ENCODE data around the gene RIMS4.

Gene RIMS4

DNA sequence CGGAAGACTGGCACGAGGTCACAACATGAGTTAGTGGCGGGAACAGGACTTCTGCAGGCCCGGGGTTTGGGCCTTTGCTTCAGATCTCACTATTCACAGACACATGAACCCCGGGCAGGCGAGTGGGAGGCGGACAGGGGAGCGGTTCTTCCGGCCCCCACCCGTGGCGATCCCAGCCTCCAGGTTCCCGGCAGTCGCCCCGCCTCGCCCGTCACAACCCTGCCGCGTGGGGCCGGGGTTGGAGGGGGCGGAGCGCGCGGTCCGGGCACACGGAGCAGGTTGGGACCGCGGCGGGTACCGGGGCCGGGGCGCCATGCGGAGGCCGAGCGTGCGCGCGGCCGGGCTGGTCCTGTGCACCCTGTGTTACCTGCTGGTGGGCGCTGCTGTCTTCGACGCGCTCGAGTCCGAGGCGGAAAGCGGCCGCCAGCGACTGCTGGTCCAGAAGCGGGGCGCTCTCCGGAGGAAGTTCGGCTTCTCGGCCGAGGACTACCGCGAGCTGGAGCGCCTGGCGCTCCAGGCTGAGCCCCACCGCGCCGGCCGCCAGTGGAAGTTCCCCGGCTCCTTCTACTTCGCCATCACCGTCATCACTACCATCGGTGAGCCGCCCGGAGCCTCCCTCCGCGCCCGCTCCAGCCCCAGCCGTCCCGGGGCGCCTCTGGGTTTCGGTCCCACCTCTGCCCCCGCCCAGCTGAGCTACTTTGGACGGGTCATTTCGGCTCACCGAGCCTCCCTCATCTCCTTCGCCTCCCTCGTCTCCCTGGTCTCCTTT, 64.6 kb downstream of the RIMS4 start, which contains the start of gene KCNK15:
Gene KCNK15, plus strand, starts transcription at position 268 of the 769 bp plus-strand sequence. Its CDS starts 46 bp downstream, at position 314.
- H3K27me3 ChIP-seq (ENCODE audit: insufficient read depth, low read length), result peaks cover 59% of the 10 kb centered on the region
- H3K36me3 ChIP-seq (ENCODE audit: insufficient read depth, low read length), result no peaks in the 10 kb centered on the region
- peaks cover 5% of the 10 kb centered on the region for H3K4me1 ChIP-seq (ENCODE audit: insufficient read depth, low read length)
- no peaks in the 10 kb centered on the region for H3K9me3 ChIP-seq (ENCODE audit: low read length)
- H3K4me3 ChIP-seq (ENCODE audit: low read length), result peak within 1 kb of the TSS; percentile 17
- no peak within 1 kb of the TSS for H2AFZ ChIP-seq (ENCODE audit: low read depth, low read length)

DNA sequence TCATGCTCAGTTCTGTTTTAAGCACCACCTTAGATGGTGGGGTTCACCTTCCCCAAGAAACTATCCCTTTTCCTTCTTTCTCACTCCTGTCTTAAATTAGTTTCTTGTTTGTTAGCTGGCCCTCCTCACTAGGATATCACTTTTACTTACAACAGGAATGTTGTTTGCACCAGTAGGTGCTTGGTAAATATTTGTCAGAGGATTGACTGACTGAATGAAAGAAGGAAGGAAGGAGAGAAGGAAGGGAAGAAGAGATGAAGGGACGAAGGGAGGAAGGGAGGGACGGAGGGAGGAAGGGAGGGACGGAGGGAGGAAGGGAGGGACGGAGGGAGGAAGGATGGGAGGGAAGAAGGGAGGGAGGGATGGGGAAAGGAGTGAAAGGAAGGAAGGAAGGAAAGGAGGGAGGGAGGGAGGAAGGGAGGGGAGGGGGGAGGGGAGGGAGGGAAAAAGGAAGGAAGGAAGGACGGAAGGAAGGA, 65.2 kb downstream of the RIMS4 start:
- H3K27me3 ChIP-seq (ENCODE audit: insufficient read depth, low read length), result peaks cover 63% of the 10 kb centered on the region

DNA sequence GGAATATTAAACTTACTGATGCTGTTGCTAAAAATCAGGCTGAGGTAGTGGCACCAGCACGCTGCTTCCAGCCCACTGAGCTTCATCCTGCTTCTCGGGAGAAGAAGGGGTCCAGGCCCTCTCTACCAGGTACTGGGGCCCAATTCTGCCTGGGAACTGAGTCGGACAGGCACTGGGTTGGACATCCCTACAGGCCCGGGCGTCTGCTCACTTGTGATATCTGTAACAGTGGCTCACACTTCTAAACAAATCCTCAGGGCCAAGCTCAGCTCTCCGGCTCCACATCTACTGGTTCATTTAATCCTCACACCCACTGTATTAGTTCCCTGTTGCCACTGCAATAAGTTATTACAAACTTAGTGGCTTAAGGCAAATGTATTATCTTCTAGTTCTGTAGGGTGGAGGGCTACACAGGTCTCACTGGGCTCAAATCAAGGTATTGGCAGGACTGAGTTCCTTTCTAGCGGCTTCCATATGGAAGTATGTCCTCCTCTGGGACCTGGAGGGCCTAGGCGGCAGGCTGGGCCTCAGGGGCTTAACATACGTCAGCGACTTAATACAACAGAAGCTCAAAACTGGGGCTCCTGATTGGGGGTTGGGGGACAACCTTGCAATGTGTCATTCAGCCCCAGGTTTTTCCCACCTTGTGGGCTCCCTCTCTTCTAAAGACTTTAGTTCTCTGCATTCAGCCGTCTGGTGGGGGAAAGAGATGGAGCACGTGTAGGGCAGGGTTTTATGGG, 66.3 kb downstream of the RIMS4 start:
- peaks cover 5% of the 10 kb centered on the region for H3K4me1 ChIP-seq (ENCODE audit: insufficient read depth, low read length)
- no peak overlapping the region for H3K4me3 ChIP-seq (ENCODE audit: low read length)
- H3K27me3 ChIP-seq (ENCODE audit: insufficient read depth, low read length), result peaks cover 66% of the 10 kb centered on the region
- no peak overlapping the region for H2AFZ ChIP-seq (ENCODE audit: low read depth, low read length)
- no peaks in the 10 kb centered on the region for H3K9me3 ChIP-seq (ENCODE audit: low read length)
- no peaks in the 10 kb centered on the region for H3K36me3 ChIP-seq (ENCODE audit: insufficient read depth, low read length)

More for the DNA sequence above, 65.2 kb downstream of the RIMS4 start:
- Histone ChIP-seq H3K9me3 (ENCODE audit: low read length) (no peaks in the 10 kb centered on the region), H3K4me3 (ENCODE audit: low read length) (no peak overlapping the region), H3K36me3 (ENCODE audit: insufficient read depth, low read length) (no peaks in the 10 kb centered on the region), H2AFZ (ENCODE audit: low read depth, low read length) (no peak overlapping the region), H3K4me1 (ENCODE audit: insufficient read depth, low read length) (peaks cover 5% of the 10 kb centered on the region)

DNA sequence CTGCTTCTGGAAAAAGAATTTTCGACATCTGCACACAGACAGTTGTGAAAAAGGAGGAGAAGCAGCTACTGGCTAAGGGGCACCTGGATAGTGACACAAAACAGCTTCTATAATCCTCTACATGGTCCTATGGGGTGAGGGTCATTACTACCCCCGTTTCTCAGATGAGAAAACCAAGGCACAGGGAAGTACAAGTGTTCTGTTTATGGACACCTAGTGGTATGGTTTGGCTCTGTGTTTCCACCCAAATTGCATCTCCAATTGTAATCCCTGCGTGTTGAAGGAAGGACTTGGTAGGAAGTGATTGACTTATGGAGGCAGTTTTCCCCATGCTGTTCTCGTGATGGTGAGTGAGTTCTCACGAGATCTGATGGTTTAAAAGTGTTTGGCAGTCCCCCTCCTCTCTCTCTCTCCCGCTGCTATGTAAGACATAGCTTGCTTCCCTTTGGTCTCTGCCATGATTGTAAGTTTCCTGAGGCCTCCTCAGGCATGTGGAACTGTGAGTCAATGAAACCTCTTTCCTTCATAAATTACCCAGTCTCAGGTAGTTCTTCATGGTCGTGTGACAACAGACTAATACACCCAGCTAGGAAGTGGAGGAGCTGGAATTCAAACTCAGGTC, 67.2 kb downstream of the RIMS4 start:
- Histone ChIP-seq H3K9me3 (ENCODE audit: low read length) (no peaks in the 10 kb centered on the region), H3K27me3 (ENCODE audit: insufficient read depth, low read length) (peaks cover 66% of the 10 kb centered on the region), H2AFZ (ENCODE audit: low read depth, low read length) (no peak overlapping the region), H3K4me1 (ENCODE audit: insufficient read depth, low read length) (peaks cover 5% of the 10 kb centered on the region), H3K36me3 (ENCODE audit: insufficient read depth, low read length) (no peaks in the 10 kb centered on the region), H3K4me3 (ENCODE audit: low read length) (no peak overlapping the region)

DNA sequence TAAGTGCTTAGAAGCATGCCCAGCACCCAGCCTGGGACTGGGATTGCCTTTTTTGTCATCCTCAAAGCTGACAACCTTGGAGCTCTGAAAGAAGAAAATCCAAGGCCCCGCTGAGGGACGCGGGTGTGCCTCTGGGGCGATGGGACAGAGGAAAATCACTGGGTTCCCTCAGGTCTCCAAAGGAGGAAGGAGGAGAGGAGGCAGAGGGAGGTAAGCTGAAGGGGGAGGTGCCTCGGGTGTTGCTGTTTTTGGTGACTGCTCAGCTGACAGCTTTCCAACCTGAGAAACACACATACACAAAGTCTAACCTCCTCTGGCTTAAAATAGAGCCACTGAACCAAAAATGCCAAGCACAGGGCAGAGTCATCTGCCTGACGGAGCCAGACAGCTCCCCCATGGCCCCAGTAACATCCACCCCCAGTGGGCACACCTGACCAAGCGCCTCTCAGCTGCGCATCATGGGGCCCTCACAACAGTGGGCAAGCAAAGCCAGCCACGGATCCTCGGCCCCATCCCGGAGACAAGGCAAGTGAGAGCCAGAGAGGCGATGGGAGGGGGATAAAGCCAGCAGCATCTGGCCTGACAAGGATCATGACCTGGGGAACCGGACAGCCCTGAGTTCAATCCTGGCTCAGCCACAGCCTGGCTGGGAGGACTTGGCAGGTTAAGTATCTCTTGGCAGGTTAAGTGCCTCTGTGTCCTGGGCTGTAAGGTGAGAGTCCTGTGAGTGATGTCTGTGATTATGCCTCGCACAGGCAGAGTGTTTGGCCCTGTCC, 67.9 kb downstream of the RIMS4 start:
- peaks cover 5% of the 10 kb centered on the region for H3K4me1 ChIP-seq (ENCODE audit: insufficient read depth, low read length)
- peaks cover 1% of the 10 kb centered on the region for H3K9me3 ChIP-seq (ENCODE audit: low read length)
- peaks cover 66% of the 10 kb centered on the region for H3K27me3 ChIP-seq (ENCODE audit: insufficient read depth, low read length)
- no peak overlapping the region for H3K4me3 ChIP-seq (ENCODE audit: low read length)
- H2AFZ ChIP-seq (ENCODE audit: low read depth, low read length), result no peak overlapping the region
- no peaks in the 10 kb centered on the region for H3K36me3 ChIP-seq (ENCODE audit: insufficient read depth, low read length)

DNA sequence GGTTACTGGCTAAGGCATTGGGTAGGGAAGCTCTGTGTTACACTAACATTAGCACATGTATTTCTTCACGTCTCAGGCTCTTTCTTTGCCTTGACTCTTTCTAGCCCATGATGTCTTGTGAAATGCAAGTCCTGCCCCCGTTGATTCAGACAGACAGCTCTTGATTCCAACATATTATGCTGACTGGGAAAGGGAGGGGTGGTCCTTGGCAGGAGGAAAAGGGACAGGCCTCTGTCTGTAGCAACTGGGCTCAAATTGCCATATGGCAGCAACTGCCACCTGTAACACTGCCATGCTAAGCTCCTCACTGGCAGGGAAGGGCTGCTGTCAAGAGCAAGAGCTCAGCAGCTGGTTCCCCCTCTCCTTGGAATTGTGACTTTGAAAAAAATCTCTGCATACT, 70.4 kb downstream of the RIMS4 start:
- no peak overlapping the region for H2AFZ ChIP-seq (ENCODE audit: low read depth, low read length)
- H3K27me3 ChIP-seq (ENCODE audit: insufficient read depth, low read length), result peaks cover 43% of the 10 kb centered on the region
- H3K4me1 ChIP-seq (ENCODE audit: insufficient read depth, low read length), result no peaks in the 10 kb centered on the region
- H3K9me3 ChIP-seq (ENCODE audit: low read length), result peaks cover 1% of the 10 kb centered on the region
- no peaks in the 10 kb centered on the region for H3K36me3 ChIP-seq (ENCODE audit: insufficient read depth, low read length)
- no peak overlapping the region for H3K4me3 ChIP-seq (ENCODE audit: low read length)

DNA sequence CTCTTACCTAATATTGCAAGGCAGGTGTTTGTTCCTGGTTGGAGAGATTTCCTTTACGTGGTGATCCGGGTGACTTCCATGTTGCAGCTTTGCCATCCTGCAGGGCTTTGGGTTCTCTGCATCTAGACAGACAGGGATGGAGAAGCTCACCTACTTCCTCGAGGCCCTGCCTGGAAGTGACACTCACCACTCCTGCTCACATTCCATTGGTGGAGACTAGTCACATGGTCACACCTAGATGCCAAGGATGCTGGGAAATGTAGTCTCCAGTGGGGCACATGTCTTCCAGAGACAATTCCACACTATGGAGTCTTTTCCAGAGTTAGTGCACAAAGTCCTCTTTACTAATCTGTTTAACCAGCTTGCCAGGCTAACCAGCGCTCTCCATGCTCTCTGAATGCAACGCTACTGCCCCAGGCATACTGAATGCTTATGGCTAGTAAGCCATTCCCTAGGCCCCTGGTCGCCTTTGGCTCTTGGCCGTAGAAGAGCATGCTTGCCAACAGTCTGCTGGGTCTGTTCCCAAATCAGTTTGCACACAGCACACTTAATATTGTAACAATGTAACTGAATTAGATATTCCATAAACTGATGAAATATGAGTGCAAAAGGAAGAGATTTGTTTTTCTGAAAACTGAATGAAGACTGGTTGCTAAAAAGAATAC, 71.4 kb downstream of the RIMS4 start:
- H2AFZ ChIP-seq (ENCODE audit: low read depth, low read length), result no peak overlapping the region
- H3K27me3 ChIP-seq (ENCODE audit: insufficient read depth, low read length), result peaks cover 33% of the 10 kb centered on the region
- H3K4me3 ChIP-seq (ENCODE audit: low read length), result peak overlapping the region; percentile 2
- peaks cover 1% of the 10 kb centered on the region for H3K9me3 ChIP-seq (ENCODE audit: low read length)
- H3K36me3 ChIP-seq (ENCODE audit: insufficient read depth, low read length), result no peaks in the 10 kb centered on the region
- H3K4me1 ChIP-seq (ENCODE audit: insufficient read depth, low read length), result no peaks in the 10 kb centered on the region

DNA sequence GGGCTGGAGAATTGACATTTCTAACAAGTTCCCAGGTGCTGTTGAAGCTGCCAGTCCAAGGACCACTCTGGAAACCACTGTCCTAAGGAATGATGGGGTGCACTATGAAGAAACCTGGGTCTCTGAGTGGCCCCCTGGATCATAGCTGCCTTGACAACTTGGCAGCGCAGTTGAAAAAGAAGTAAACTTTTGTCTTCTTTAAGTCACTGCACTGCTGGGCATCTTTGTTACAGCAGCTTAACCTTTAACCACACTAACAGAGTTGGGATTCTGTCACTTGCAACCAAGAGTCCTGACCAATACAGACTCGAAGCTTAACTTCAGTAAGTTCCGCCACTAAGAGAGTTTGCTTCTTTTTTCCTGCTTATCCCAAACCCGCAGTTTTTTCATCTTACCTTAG, 73.2 kb downstream of the RIMS4 start:
- Histone ChIP-seq H2AFZ (ENCODE audit: low read depth, low read length) (peak overlapping the region; percentile 13), H3K4me1 (ENCODE audit: insufficient read depth, low read length) (no peaks in the 10 kb centered on the region), H3K4me3 (ENCODE audit: low read length) (no peak overlapping the region), H3K9me3 (ENCODE audit: low read length) (peaks cover 1% of the 10 kb centered on the region), H3K27me3 (ENCODE audit: insufficient read depth, low read length) (peaks cover 15% of the 10 kb centered on the region), H3K36me3 (ENCODE audit: insufficient read depth, low read length) (no peaks in the 10 kb centered on the region)

DNA sequence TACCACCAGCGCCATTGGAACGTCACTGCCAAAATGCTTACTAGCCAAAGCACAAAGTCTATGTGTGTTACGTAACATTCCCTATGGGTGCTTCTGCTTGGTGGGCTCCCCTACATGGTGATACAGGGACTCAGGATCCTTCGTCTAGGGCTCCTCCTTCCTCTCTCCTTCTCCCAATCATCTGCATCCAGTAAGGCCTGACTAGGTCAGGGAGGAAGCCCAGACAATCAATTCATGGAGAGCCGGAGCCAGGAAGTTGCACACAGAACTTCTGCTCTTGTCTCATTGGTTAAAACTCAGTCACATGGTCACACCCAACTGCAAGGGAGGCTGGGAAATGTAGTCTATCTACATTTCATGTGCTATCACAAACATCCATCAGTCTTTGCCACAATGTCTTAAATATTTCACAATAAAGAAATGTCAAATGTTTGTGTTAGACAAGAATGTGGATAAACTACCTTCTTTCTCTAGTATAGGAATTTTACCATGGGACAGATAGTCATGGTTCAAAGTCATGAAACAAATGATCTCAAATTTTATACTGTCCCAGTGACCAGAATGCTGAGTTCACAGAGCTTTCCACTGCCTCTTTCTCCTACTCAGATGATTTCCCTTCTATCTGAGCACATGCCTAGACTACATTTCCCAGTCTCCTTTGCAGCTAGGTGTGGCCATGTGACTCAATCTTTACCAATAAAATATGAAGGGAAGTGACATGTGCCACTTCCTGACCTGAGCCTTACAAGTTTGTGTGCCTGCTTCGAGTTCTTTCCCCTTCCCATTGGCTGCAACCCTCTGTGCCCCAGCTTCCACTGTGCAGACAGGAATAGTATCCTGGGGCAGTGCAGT, 74.0 kb downstream of the RIMS4 start:
- H3K4me1 ChIP-seq (ENCODE audit: insufficient read depth, low read length), result no peaks in the 10 kb centered on the region
- no peaks in the 10 kb centered on the region for H3K36me3 ChIP-seq (ENCODE audit: insufficient read depth, low read length)
- H2AFZ ChIP-seq (ENCODE audit: low read depth, low read length), result peak overlapping the region; percentile 13

DNA sequence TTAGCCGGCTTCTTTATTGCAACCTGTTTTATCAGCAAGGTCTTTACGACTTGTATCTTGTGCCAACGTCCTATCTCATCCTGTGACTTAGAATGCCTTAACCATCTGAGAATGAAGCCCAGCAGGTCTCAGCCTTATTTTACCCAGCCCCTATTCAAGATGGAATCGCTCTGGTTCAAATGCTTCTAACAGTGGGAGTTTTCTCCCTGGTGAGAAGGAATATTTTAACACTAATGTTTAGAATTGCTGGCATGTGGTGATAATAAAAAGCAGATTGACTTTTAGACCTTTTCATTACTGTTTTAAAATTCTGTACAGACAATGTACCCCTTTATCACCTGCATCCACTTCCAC, 74.6 kb downstream of the RIMS4 start:
- Histone ChIP-seq H3K27me3 (ENCODE audit: insufficient read depth, low read length) (peaks cover 7% of the 10 kb centered on the region), H3K4me3 (ENCODE audit: low read length) (no peak overlapping the region), H3K4me1 (ENCODE audit: insufficient read depth, low read length) (no peaks in the 10 kb centered on the region), H3K36me3 (ENCODE audit: insufficient read depth, low read length) (no peaks in the 10 kb centered on the region), H3K9me3 (ENCODE audit: low read length) (peaks cover 1% of the 10 kb centered on the region), H2AFZ (ENCODE audit: low read depth, low read length) (no peak overlapping the region)

More for the DNA sequence above, 74.0 kb downstream of the RIMS4 start:
- Histone ChIP-seq H3K4me3 (ENCODE audit: low read length) (no peak overlapping the region), H3K9me3 (ENCODE audit: low read length) (peaks cover 1% of the 10 kb centered on the region), H3K27me3 (ENCODE audit: insufficient read depth, low read length) (peaks cover 7% of the 10 kb centered on the region)

DNA sequence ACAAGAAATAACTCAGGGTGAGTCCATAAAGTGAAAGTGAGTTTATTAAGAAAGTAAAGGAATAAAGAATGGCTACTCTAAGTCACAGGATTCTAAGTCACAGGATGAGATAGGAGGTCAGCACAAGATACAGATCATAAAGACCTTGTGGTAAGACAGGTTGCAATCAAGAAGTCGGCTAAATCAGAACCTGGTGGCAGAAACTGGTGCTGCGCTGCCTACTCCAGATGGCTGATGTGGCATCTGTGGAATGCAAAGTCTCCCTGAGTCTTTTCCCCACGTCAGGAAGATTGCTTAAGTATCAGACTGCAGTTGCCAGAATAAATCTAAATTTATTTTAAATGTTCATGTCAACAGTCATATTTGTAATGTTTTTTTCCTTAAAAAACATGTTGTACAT, 75.4 kb downstream of the RIMS4 start:
- Histone ChIP-seq H2AFZ (ENCODE audit: low read depth, low read length) (no peak overlapping the region), H3K36me3 (ENCODE audit: insufficient read depth, low read length) (no peaks in the 10 kb centered on the region), H3K27me3 (ENCODE audit: insufficient read depth, low read length) (peaks cover under 1% of the 10 kb centered on the region), H3K4me3 (ENCODE audit: low read length) (no peak overlapping the region), H3K9me3 (ENCODE audit: low read length) (peaks cover 1% of the 10 kb centered on the region), H3K4me1 (ENCODE audit: insufficient read depth, low read length) (no peaks in the 10 kb centered on the region)

All from neuron (in vitro differentiated cells).